Smooth muscle cell (in vitro differentiated cells): ENCODE results near the gene CYP26B1. TPM values are rescaled to one million over a fixed set of nuclear protein-coding genes. Genes with fewer than 3 reads are reported as not detected.

ENCODE experiments used
- DNase-seq: peaks from one replicate; lab custom pipeline; 2025; ENCODE audit not compliant: unreplicated experiment; lab: John Stamatoyannopoulos, UW
- H2AFZ ChIP-seq: fragments of 200-600 bp; sonication (generic); 2 replicates; pipeline ENCODE4 v1.6.0; 2016; ENCODE audit warnings: antibody characterized with exemption, low read depth, mild to moderate bottlenecking
- H3F3A ChIP-seq: fragments of 200-600 bp; sonication (generic); 2 replicates; pipeline ENCODE4 v1.6.0; 2017; ENCODE audit warnings: antibody characterized with exemption, low read depth
- H3K27ac ChIP-seq: fragments of 200-600 bp; sonication (generic); 2 replicates; pipeline ENCODE4 v1.5.1; 2016; ENCODE audit warnings: low read depth, mild to moderate bottlenecking
- H3K27me3 ChIP-seq: fragments of 200-600 bp; sonication (generic); 2 replicates; pipeline ENCODE4 v1.6.1; 2016; ENCODE audit warnings: low read depth, mild to moderate bottlenecking
- H3K36me3 ChIP-seq: fragments of 200-600 bp; sonication (generic); 2 replicates; pipeline ENCODE4 v1.5.1; 2016; ENCODE audit warnings: low read depth
- H3K4me1 ChIP-seq: fragments of 200-600 bp; sonication (generic); 2 replicates; pipeline ENCODE4 v1.5.1; 2016; ENCODE audit warnings: low read depth
- H3K4me2 ChIP-seq: fragments of 200-600 bp; sonication (generic); 2 replicates; pipeline ENCODE4 v1.6.0; 2016; ENCODE audit warnings: mild to moderate bottlenecking
- H3K4me3 ChIP-seq: fragments of 200-600 bp; sonication (generic); 2 replicates; pipeline ENCODE4 v1.5.1; 2016; ENCODE audit warnings: mild to moderate bottlenecking
- H3K79me2 ChIP-seq: fragments of 200-600 bp; sonication (generic); 2 replicates; pipeline ENCODE4 v1.6.0; 2016; ENCODE audit warnings: low read depth, mild to moderate bottlenecking
- H3K9ac ChIP-seq: fragments of 200-600 bp; sonication (generic); 2 replicates; pipeline ENCODE4 v1.6.0; 2016; ENCODE audit warnings: low read depth
- H3K9me3 ChIP-seq: fragments of 200-600 bp; sonication (generic); replicated peaks from 2 replicates; pipeline ENCODE4 v1.5.1; 2016; ENCODE audit warnings: low read depth
- H4K20me1 ChIP-seq: fragments of 200-600 bp; sonication (generic); 2 replicates; pipeline ENCODE4 v1.6.0; 2016; ENCODE audit warnings: low read depth
- WGBS: methylation state at CpG from one replicate; pipeline ENCODE4 v1.1.7; 2016; ENCODE audit warnings: low lambda C conversion rate; 5-methylcytosine and 5-hydroxymethylcytosine counted together
- polyA plus RNA-seq: library from polyadenylated mRNA; unstranded; fragments of >200 nt; fragmentation: Nextera tagmentation; extraction: Ambion mirVana; gene quantifications from 2 replicates; pipeline ENCODE4 v1.2.1, GENCODE V29; 2016
- total RNA-seq: library from RNA; depleted of rRNA; stranded (reverse); fragments of >200 nt; gene quantifications from 2 replicates; pipeline ENCODE4 v1.2.3, GENCODE V29; 2014
- TF ChIP-seq, protein P1 (sequence below): fragments of 200-600 bp; sonication (generic); IDR thresholded peaks from 2 replicates; pipeline ENCODE4 v1.5.1; 2017; ENCODE audit warnings: borderline replicate concordance, mild to moderate bottlenecking, antibody characterized with exemption; ENCODE audit not compliant: insufficient read depth, poor library complexity, severe bottlenecking

CYP26B1 gene
- total and polyA plus RNA-seq, 2 experiments from 2014 or later, result 0.48 to 1.1 TPM

GRCh38 chr2:72080286-72081145 is 67.1 kb downstream of the CYP26B1 start:
- Histone ChIP-seq H2AFZ (no peak overlapping the region), H3K9me3 (no peaks in the 10 kb centered on the region), H3F3A (no peaks in the 10 kb centered on the region), H3K9ac (no peak overlapping the region), H3K36me3 (no peaks in the 10 kb centered on the region), H3K4me2 (no peak overlapping the region), H3K27me3 (no peaks in the 10 kb centered on the region), H3K27ac (no peak overlapping the region), H3K79me2 (no peaks in the 10 kb centered on the region), H3K4me1 (no peaks in the 10 kb centered on the region), H4K20me1 (no peaks in the 10 kb centered on the region), H3K4me3 (no peak overlapping the region)
- no peak for DNase-seq
- TF ChIP-seq, protein P1, sequence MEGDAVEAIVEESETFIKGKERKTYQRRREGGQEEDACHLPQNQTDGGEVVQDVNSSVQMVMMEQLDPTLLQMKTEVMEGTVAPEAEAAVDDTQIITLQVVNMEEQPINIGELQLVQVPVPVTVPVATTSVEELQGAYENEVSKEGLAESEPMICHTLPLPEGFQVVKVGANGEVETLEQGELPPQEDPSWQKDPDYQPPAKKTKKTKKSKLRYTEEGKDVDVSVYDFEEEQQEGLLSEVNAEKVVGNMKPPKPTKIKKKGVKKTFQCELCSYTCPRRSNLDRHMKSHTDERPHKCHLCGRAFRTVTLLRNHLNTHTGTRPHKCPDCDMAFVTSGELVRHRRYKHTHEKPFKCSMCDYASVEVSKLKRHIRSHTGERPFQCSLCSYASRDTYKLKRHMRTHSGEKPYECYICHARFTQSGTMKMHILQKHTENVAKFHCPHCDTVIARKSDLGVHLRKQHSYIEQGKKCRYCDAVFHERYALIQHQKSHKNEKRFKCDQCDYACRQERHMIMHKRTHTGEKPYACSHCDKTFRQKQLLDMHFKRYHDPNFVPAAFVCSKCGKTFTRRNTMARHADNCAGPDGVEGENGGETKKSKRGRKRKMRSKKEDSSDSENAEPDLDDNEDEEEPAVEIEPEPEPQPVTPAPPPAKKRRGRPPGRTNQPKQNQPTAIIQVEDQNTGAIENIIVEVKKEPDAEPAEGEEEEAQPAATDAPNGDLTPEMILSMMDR, result no peak
- WGBS, result 78% methylated on average over 3 of the region's 3 CpGs
